IMR-90 (cell line): ENCODE data around the gene GLI1. TPM values are rescaled to one million over a fixed set of nuclear protein-coding genes. Genes with fewer than 3 reads are reported as not detected.

Experiments used
- ATAC-seq: fragments of 200-7000 bp; cut with Tn5 transposase; 2 replicates; pipeline ENCODE4 v1.9.1; 2020; ENCODE audit warnings: low read depth, mild to moderate bottlenecking, moderate library complexity
- BruUV-seq: library from RNA; stranded (reverse); fragments of 400-500 nt; replicated peaks from 2 replicates; lab custom pipeline; 2021; lab: Mats Ljungman, UMichigan
- CTCF ChIA-PET: fragments of 300-600 bp; formaldehyde crosslinking; extraction: SDS; loops from one replicate; lab custom pipeline; 2021; ENCODE audit warnings: antibody characterized with exemption; lab: Yijun Ruan, JAX
- POLR2A ChIA-PET: fragments of 300-600 bp; sonication (Branson Sonifier 250); formaldehyde crosslinking; loops from one replicate; lab custom pipeline; 2022; ENCODE audit warnings: antibody characterized with exemption; ENCODE audit not compliant: unreplicated experiment; lab: Charles Lee
- DNase-seq: peaks from one replicate; pipeline ENCODE4 v3.0.0; 2013
- H2AFZ ChIP-seq: replicated peaks from 2 replicates; pipeline ENCODE3; 2013; ENCODE audit warnings: low read length, mild to moderate bottlenecking; ENCODE audit not compliant: poor library complexity
- H2AK5ac ChIP-seq: 2 replicates; pipeline ENCODE4 v1.6.1; 2013; ENCODE audit warnings: low read depth, low read length, inconsistent platforms
- H2AK9ac ChIP-seq: replicated peaks from 2 replicates; pipeline ENCODE3; 2013; ENCODE audit warnings: mild to moderate bottlenecking, low read depth, low read length, moderate library complexity; ENCODE audit not compliant: poor library complexity
- H2BK120ac ChIP-seq: 2 replicates; pipeline ENCODE4 v1.6.1; 2013; ENCODE audit warnings: low read depth, low read length, inconsistent platforms
- H2BK15ac ChIP-seq: 3 replicates; pipeline ENCODE4 v1.6.1; 2013; ENCODE audit warnings: low read depth, low read length, inconsistent platforms
- H2BK20ac ChIP-seq: 2 replicates; pipeline ENCODE4 v1.6.1; 2013; ENCODE audit warnings: low read depth, mild to moderate bottlenecking, inconsistent platforms, low read length, moderate library complexity
- H2BK5ac ChIP-seq: 2 replicates; pipeline ENCODE4 v1.6.1; 2013; ENCODE audit warnings: mild to moderate bottlenecking, low read depth, low read length, inconsistent platforms; ENCODE audit not compliant: poor library complexity, severe bottlenecking
- H3K14ac ChIP-seq: replicated peaks from 2 replicates; pipeline ENCODE4 v1.6.1; 2013; ENCODE audit warnings: low read depth, low read length, inconsistent platforms
- H3K18ac ChIP-seq: 2 replicates; pipeline ENCODE4 v1.6.1; 2013; ENCODE audit warnings: low read depth, low read length, control low read depth
- H3K23ac ChIP-seq: 2 replicates; pipeline ENCODE4 v1.6.1; 2013; ENCODE audit warnings: low read depth, low read length, inconsistent platforms
- H3K27ac ChIP-seq: 2 replicates; pipeline ENCODE4 v1.5.1; 2013; ENCODE audit warnings: mild to moderate bottlenecking, control low read depth, low read length; ENCODE audit not compliant: insufficient read depth
- H3K27me3 ChIP-seq: 2 replicates; pipeline ENCODE4 v1.6.1; 2013; ENCODE audit warnings: low read length; ENCODE audit not compliant: control insufficient read depth, insufficient read depth
- H3K36me3 ChIP-seq: 2 replicates; pipeline ENCODE4 v1.6.1; 2013; ENCODE audit warnings: low read length, mixed read lengths; ENCODE audit not compliant: control insufficient read depth, insufficient read depth
- H3K4ac ChIP-seq: 2 replicates; pipeline ENCODE4 v1.6.1; 2013; ENCODE audit warnings: low read depth, low read length, inconsistent platforms
- H3K4me1 ChIP-seq: 2 replicates; pipeline ENCODE4 v1.6.1; 2013; ENCODE audit warnings: low read length, mixed read lengths; ENCODE audit not compliant: control insufficient read depth, insufficient read depth
- H3K4me2 ChIP-seq: 2 replicates; pipeline ENCODE4 v1.6.1; 2013; ENCODE audit warnings: low read depth, mild to moderate bottlenecking, control low read depth, low read length, moderate library complexity
- H3K4me3 ChIP-seq: 2 replicates; pipeline ENCODE4 v1.5.1; 2013; ENCODE audit warnings: low read depth, mild to moderate bottlenecking, control low read depth, low read length, moderate library complexity; ENCODE audit not compliant: insufficient read depth
- H3K56ac ChIP-seq: 2 replicates; pipeline ENCODE4 v1.6.1; 2013; ENCODE audit warnings: low read length, inconsistent platforms; ENCODE audit not compliant: insufficient read depth; ENCODE audit errors: extremely low read depth
- H3K79me1 ChIP-seq, 2 experiments: 2 replicates each; pipeline ENCODE4 v1.6.1; 2013; ENCODE audit warnings: low read length in 2 of 2, inconsistent platforms in 1 of 2, low read depth in 1 of 2
- H3K9ac ChIP-seq: 2 replicates; pipeline ENCODE4 v1.6.1; 2013; ENCODE audit warnings: low read depth, low read length, control low read depth
- H3K9me1 ChIP-seq: 2 replicates; pipeline ENCODE4 v1.6.1; 2013; ENCODE audit warnings: low read length, inconsistent platforms; ENCODE audit not compliant: insufficient read depth
- H3K9me3 ChIP-seq: 2 replicates; pipeline ENCODE4 v1.6.1; 2013; ENCODE audit warnings: low read length; ENCODE audit not compliant: control insufficient read depth, insufficient read depth
- H4K20me1 ChIP-seq: 2 replicates; pipeline ENCODE4 v1.6.1; 2013; ENCODE audit warnings: low read length, inconsistent platforms; ENCODE audit not compliant: insufficient read depth
- H4K5ac ChIP-seq: 2 replicates; pipeline ENCODE4 v1.6.1; 2013; ENCODE audit warnings: mild to moderate bottlenecking, low read depth, low read length, control low read depth
- H4K8ac ChIP-seq, 2 experiments: 2 replicates each; pipeline ENCODE4 v1.6.1; 2013; ENCODE audit warnings: low read depth in 2 of 2, low read length in 2 of 2, control low read depth in 1 of 2, inconsistent platforms in 1 of 2
- H4K91ac ChIP-seq: 2 replicates; pipeline ENCODE4 v1.6.1; 2013; ENCODE audit warnings: low read depth, low read length, inconsistent platforms; ENCODE audit not compliant: insufficient read depth
- CEBPB ChIP-seq: IDR thresholded peaks from 2 replicates; pipeline ENCODE4 v1.6.1; 2012; ENCODE audit warnings: low read depth, low read length, improper control_type of control experiment
- CHD1 ChIP-seq: IDR thresholded peaks from 2 replicates; pipeline ENCODE4 v1.6.1; 2012; ENCODE audit warnings: low read depth, low read length, improper control_type of control experiment
- ELK1 ChIP-seq: fragments of 150-350 bp; IDR thresholded peaks from 2 replicates; pipeline ENCODE4 v1.6.1; 2016; ENCODE audit warnings: low read depth, mild to moderate bottlenecking, low read length, moderate library complexity, borderline replicate concordance
- FOS ChIP-seq: fragments of 150-350 bp; IDR thresholded peaks from 2 replicates; pipeline ENCODE4 v1.6.1; 2016; ENCODE audit warnings: low read depth, low read length
- MAFK ChIP-seq: IDR thresholded peaks from 2 replicates; pipeline ENCODE4 v1.6.1; 2012; ENCODE audit warnings: low read depth, low read length, improper control_type of control experiment
- POLR2A ChIP-seq: IDR thresholded peaks from 2 replicates; pipeline ENCODE4 v1.6.1; 2012; ENCODE audit warnings: mild to moderate bottlenecking, low read depth, low read length
- RFX5 ChIP-seq: IDR thresholded peaks from 2 replicates; pipeline ENCODE4 v1.8.0; 2012; ENCODE audit warnings: low read depth, mild to moderate bottlenecking, low read length, moderate library complexity
- SMC3 ChIP-seq: fragments of 150-350 bp; IDR thresholded peaks from 2 replicates; pipeline ENCODE4 v1.6.1; 2016; ENCODE audit warnings: low read depth, mild to moderate bottlenecking, antibody characterized with exemption, low read length, moderate library complexity
- WGBS, 2 experiments: methylation state at CpG; one replicate each; pipeline versions ENCODE4 v1.1.5 to v1.1.7; 2013; ENCODE audit warnings: missing lambda C conversion rate in 2 of 2; ENCODE audit not compliant: insufficient read length in 1 of 2; ENCODE audit errors: extremely low coverage in 2 of 2; 5-methylcytosine and 5-hydroxymethylcytosine counted together
- dilution Hi-C: fragments of 300-500 bp; cut with HindIII; formaldehyde crosslinking; loops from one replicate; pipeline ENCODE4 v1.14.3; 2018; ENCODE audit warnings: low sequenced_read_pairs; ENCODE audit not compliant: unreplicated experiment
- in situ Hi-C: fragments of 300-500 bp; cut with MboI; formaldehyde crosslinking; loops from 3 replicates; pipeline ENCODE4 v1.14.3; 2019; ENCODE audit warnings: low sequenced_read_pairs, inconsistent platforms, mixed read lengths
- intact Hi-C: fragments of 100-400 bp; cut with micrococcal nuclease; formaldehyde crosslinking; loops from 2 replicates; pipeline ENCODE4 v1.10.0; 2022
- polyA plus RNA-seq, 3 experiments: library from polyadenylated mRNA; depleted of rRNA; stranded (reverse); fragments of >200 nt; gene quantifications; 2 replicates each; pipeline ENCODE4 v1.2.3, GENCODE V29; 2012; ENCODE audit warnings: low replicate concordance in 1 of 3
- total RNA-seq: library from RNA; depleted of rRNA; stranded (reverse); fragments of >200 nt; gene quantifications from 2 replicates; pipeline ENCODE4 v1.2.3, GENCODE V29; 2012
- TF ChIP-seq, protein P1 (sequence below): conservative IDR thresholded peaks from 2 replicates; pipeline ENCODE4 v1.5.1; 2012; ENCODE audit warnings: mild to moderate bottlenecking, low read depth, low read length, improper control_type of control experiment

GLI1 gene
- total and polyA plus RNA-seq, 2 of the 4 experiments (the other 2 are of a cell fraction) = 1.3 to 3.8 TPM

DNA sequence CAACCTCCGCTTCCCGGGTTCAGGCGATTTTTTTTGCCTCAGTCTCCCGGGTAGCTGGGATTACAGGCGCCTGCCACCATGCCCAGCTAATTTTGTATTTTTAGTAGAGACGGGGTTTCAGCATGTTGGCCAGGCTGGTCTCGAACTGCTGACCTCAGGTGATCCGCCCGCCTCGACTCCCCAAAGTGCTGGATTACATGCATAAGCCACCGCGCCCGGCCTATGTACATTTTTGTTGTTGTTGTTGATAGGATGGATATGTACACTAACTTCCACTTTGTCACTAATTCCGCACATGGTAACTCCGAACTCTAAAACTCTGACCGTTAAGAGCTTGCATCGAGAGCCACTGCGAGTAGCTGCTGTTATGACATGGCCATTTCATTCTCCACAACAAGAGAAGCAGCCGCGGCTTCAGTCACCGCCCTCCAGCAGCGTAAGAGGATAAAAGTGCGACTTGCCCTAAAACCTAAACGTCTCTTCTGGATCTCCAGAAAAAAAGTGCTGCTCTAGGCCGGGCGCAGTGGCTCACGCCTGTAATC is 27.5 kb downstream of the GLI1 start:
- Histone ChIP-seq H3K4me2 (peak overlapping the region; percentile 53; the same call in 1 of the 2 replicates), H2BK20ac (no peak overlapping the region), H4K8ac (peak overlapping the region; percentile 93 to 95), H3K79me1 (peaks cover 28 to 43% of the 10 kb centered on the region in 2 experiments), H3K4ac (peak overlapping the region; percentile 75), H2BK120ac (0 out of 2 replicates have a peak overlapping the region, but pooled peaks have one; percentile 34), H4K20me1 (peaks cover 16% of the 10 kb centered on the region; the same call in 1 of the 2 replicates), H3K14ac (no peak overlapping the region), H2BK15ac (no peak overlapping the region; the same call in 2 of the 3 replicates), H4K91ac (peak overlapping the region; percentile 83; the same call in 1 of the 2 replicates), H4K5ac (peak overlapping the region; percentile 96), H3K9me3 (no peaks in the 10 kb centered on the region), H2AK5ac (peak overlapping the region; percentile 86), H3K4me1 (peaks cover 8% of the 10 kb centered on the region), H2BK5ac (peak overlapping the region; percentile 48), H3K9ac (no peak overlapping the region), H3K23ac (no peak overlapping the region), H3K4me3 (no peak overlapping the region), H2AK9ac (peak overlapping the region; percentile 83), H3K27me3 (no peaks in the 10 kb centered on the region), H3K9me1 (peaks cover 15% of the 10 kb centered on the region), H3K36me3 (peaks cover 22% of the 10 kb centered on the region), H3K18ac (no peak overlapping the region), H3K56ac (no peak overlapping the region), H3K27ac (no peak overlapping the region; the same call in 1 of the 2 replicates), H2AFZ (peak overlapping the region; percentile 97)
- dilution Hi-C loops = no loop called here
- no peak for TF ChIP-seq RFX5
- TF ChIP-seq FOS = no peak
- TF ChIP-seq MAFK = no peak
- TF ChIP-seq CHD1 = no peak
- no peak for TF ChIP-seq POLR2A
- TF ChIP-seq ELK1 = no peak
- TF ChIP-seq CEBPB = no peak
- no peak for TF ChIP-seq SMC3
- TF ChIP-seq, protein P1, sequence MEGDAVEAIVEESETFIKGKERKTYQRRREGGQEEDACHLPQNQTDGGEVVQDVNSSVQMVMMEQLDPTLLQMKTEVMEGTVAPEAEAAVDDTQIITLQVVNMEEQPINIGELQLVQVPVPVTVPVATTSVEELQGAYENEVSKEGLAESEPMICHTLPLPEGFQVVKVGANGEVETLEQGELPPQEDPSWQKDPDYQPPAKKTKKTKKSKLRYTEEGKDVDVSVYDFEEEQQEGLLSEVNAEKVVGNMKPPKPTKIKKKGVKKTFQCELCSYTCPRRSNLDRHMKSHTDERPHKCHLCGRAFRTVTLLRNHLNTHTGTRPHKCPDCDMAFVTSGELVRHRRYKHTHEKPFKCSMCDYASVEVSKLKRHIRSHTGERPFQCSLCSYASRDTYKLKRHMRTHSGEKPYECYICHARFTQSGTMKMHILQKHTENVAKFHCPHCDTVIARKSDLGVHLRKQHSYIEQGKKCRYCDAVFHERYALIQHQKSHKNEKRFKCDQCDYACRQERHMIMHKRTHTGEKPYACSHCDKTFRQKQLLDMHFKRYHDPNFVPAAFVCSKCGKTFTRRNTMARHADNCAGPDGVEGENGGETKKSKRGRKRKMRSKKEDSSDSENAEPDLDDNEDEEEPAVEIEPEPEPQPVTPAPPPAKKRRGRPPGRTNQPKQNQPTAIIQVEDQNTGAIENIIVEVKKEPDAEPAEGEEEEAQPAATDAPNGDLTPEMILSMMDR = no peak
- in situ Hi-C loops = no loop called here
- CTCF ChIA-PET = no interaction called here
- intact Hi-C loops = no loop called here
- POLR2A ChIA-PET = no interaction called here
- no peak for ATAC-seq
- 76% methylated on average over 10 of the region's 27 CpGs; no CpG with 5 or more reads in 1 of the 2 experiments for WGBS, 2 experiments
- BruUV-seq = no TSS peak
- no peak for DNase-seq
